ENCODE measurements around the gene LGALS8.
"Not testable (repeated sequence)": the region's sequence is repeated elsewhere in the genome, so short reads cannot be mapped to it uniquely, and the experiment has no call there.

The LGALS8 gene

DNA sequence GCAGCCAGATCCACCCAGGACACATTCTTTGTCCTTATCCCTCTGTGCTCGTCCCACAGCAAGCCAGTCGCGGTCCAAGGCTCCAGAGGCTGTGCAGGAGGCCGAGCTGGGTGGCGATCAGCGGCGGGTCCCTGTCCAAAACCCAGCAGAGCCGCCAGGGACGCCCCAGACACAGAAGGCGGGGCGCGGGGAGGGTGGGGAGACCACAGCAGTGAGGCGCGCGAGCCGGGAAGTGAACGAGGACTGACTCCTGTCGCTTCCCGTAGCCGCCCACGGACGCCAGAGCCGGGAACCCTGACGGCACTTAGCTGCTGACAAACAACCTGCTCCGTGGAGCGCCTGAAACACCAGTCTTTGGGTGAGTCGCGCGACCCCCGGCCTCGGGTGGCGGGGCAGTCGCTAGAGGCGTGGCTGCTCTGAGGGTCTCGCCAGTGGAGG lies at the start of gene LGALS8:
Gene LGALS8, plus strand, starts transcription at position 279 of the 438 bp plus-strand sequence. CDS start 2,089 bp downstream, outside the sequence.
- peak within 1 kb of the TSS; percentile 95 for H3K4me3 ChIP-seq (ENCODE audit: low read depth, low read length)
- no peak for TF ChIP-seq CTCF (IDR thresholded peaks at IDR 0.05; ENCODE audit: low read depth, low read length)

GRCh38 chr1:236476019-236476418 lies 47.8 kb upstream of the LGALS8 start:
- no peak overlapping the region for H3K4me3 ChIP-seq (ENCODE audit: low read depth, low read length)
- no peak for TF ChIP-seq CTCF (IDR thresholded peaks at IDR 0.05; ENCODE audit: low read depth, low read length)

DNA sequence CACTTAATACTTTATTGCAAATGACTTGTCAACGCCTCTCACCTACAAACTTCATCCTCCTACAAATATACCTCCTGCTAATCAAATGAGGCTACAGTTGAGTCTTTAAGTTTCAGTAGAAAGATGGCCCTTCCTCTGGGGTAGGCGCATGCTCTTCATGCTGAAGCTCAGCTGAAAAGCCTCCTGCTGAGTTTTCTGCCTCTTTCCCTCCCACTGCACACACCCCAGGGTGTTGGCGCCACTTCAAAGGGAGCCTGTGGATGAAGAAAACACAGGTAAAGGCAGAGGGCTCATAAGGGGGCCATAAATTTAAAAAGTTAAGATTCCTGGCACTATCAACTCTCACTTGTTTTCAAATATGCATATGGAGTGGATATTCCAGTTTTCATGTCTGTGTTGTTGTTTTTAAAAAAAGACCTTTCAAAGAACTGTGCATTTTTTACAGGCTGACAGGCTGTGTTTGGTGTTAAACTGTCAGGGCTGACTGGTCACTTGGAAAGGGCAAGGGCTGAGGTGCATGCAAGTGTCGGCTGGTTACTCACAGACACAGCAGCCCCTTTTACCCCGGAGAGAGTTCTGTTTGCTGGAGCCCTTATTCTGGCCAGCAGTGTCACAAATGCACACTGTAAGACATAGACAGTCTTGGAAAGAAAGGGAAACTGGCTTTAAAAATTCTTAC lies 42.9 kb upstream of the LGALS8 start:
- H3K4me3 ChIP-seq (ENCODE audit: low read depth, low read length), result no peak overlapping the region
- no peak for TF ChIP-seq CTCF (IDR thresholded peaks at IDR 0.05; ENCODE audit: low read depth, low read length)

DNA sequence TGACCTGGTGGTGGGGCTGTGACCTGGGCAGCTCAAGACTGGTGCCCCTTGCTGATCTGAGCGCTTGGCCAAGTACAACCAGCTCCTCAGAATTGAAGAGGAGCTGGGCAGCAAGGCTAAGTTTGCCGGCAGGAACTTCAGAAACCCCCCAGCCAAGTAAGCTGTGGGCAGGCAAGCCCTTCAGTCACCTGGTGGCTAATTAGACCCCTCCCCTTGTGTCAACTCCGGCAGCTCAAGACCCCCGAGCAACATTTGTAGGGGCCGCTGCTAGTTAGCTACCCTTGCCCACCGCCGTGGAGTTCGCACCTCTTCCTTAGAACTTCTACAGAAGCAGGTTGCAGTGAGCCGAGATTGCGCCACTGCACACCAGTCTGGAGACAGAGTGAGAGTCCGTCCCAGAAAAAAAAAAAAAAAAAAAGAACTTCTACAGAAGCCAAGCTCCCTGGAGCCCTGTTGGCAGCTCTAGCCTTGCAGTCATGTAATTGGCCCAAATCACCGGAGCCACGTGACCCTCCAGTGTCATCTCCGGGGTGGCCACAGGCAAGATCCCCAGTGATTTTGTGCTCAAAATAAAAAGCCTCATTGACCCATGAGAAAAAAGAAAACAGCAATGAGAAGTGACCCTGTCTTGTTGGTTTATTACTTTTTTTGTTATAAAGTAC lies 39.3 kb upstream of the LGALS8 start:
- no peak for TF ChIP-seq CTCF (IDR thresholded peaks at IDR 0.05; ENCODE audit: low read depth, low read length)
- no peak overlapping the region for H3K4me3 ChIP-seq (ENCODE audit: low read depth, low read length)

DNA sequence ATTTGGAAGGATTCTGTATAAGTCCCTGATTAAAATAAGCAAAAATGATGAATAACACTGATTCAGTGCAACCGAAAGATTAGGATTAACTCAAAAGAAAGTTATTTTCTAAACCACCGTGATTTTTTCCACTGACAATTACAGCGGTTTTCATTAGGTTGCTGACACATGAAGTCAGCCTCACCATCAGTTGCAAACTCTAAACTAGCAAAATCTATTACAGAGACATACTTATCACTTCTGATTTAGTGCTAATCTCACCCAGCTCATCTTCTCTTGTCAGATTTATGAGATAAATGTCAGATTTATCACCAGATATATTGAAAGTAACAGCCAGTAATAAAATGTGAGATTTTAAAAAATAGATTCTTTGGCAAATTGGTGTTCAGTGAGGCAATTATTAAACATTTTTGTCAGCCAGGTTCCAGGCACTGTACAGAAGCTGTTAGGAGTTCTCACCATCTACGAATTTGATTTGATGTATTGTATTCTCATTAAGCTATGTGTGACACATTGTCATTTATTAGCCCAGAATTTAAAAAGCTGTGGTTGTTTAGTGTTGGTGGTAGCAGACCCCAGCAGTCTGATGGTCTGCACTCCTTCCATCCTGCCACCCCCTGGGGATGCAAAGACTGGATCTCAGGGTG lies 37.3 kb upstream of the LGALS8 start:
- TF ChIP-seq CTCF (IDR thresholded peaks at IDR 0.05; ENCODE audit: low read depth, low read length), result no peak
- no peak overlapping the region for H3K4me3 ChIP-seq (ENCODE audit: low read depth, low read length)

DNA sequence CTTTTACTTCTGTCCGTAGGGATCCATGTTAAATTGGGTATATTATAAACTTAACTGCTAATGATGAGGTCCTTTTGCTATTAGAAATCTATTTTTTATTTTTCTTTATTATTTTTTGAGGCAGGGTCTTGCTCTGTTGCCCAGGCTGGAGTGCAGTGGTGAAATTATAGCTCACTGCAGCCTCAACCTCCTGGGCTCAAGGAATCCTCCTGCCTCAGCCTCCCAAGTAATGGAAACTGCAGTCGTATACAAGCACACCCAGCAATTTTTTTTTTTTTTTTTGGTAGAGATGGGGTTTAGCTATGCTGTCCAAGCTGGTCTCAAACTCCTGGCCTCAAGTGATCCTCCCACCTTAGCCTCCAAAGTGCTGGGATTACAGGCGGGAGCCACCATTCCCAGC lies 34.6 kb upstream of the LGALS8 start:
- H3K4me3 ChIP-seq (ENCODE audit: low read depth, low read length), result not testable (repeated sequence)

DNA sequence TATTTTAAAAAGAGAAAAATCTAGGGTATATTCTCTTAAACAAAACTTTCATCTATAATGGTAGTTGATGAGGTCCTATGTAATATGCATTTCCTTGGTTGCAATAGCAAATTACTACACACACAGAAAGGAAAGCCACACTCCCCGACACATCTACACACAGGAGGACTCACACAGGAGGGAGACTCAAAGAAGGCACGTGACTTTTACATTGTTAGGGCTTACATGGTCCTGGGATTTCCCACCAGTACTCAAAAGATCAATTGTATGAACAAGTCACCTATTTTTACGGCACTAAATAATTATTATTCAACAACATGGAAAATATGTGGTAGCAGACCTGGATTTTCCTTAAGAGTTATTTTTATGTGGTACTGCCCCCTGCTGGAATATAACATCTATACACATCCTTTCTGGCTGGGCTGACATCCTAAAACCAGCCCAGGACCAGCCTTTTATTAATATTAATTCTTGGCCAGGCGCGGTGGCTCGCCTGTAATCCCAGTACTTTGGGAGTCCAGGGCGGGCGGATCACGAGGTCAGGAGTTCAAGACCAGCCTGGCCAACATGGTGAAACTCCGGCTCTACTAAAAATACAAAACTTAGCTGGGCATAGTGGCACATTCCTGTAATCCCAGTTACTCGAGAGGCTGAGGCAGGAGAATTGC lies 33.9 kb upstream of the LGALS8 start:
- no peak overlapping the region for H3K4me3 ChIP-seq (ENCODE audit: low read depth, low read length)
- TF ChIP-seq CTCF (IDR thresholded peaks at IDR 0.05; ENCODE audit: low read depth, low read length), result no peak

Data from WI38 (cell line).